Pulmonary artery endothelial cell (primary cell): ENCODE measurements around the gene TRPV6. TPM values are rescaled to one million over a fixed set of nuclear protein-coding genes. Genes with fewer than 3 reads are reported as not detected.

Experiments used
- DNase-seq: peaks from one replicate; pipeline ENCODE4 v3.0.0-alpha.2; 2011; ENCODE audit warnings: low read depth, low spot score
- total RNA-seq: library from RNA; depleted of rRNA; stranded (reverse); fragments of >200 nt; gene quantifications from 2 replicates; pipeline ENCODE4 v1.2.3, GENCODE V29; 2014

TRPV6 gene
- total RNA-seq, 1 donor from 2014 or later: not detected

DNA sequence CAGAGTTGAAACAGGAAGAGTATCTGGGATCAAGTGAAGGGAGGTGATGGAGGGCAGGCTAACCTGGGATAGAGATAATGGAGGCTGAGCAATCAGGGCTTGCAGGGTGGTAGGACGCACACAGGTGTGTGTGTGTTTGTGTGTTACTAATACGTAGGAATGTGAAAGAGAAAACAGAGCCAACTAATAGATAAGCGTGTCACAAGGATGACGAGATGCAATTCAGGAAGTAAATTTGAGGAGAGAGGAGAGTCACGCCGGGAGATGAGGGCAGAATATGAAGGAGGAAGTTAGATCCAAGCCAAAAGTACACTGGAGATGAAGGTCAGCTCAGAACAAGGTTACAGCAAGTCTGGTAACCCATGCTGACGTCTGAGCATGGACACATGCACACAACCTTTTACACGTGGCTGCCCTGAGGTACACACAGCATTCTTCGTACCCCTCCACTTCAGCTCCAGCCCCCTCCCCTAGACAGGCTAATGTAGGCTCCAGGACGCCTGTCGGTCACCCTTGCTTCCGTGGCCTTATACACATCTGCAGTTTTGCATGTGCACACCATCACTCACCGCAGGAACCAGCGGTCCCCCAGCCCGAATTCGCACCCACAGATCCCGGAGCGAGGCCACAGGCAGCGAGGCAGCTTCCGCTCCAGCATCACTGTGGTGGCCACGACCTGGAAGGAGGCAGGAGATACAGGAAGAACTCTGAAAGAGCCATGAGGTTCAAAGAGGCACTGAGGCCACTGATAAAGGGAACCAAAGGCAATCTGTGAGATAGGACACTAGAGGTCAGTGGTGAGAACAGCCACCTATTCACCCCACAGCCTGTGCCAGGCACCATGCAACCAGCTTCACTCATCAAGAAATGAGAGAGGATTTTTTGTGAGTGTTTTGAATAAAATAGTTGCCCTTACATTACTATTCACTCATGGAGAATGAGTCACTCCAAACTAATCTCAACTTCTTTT, 23.7 kb upstream of the TRPV6 start:
- no peak for DNase-seq

GRCh38 chr7:142908290-142908689, 22.7 kb upstream of the TRPV6 start:
- no peak for DNase-seq

DNA sequence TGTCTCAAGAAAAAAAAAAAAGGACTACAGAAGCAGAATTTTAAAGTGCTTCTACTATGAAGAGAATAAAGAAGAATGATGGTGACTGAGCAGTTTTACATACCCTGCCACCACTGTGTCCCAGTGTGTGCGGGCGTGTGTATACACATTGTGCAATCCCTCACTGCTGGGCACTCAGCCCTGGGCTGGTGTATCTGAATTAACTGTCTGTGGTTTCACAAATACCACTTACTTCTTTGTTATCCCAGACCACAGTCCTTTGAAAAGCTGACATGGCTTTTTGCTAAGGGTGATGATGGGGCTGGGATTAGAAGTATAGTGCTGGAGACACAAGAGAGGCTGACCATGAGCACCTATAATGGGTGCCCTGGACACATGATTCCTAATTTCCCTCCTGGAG, 21.1 kb upstream of the TRPV6 start:
- no peak for DNase-seq

DNA sequence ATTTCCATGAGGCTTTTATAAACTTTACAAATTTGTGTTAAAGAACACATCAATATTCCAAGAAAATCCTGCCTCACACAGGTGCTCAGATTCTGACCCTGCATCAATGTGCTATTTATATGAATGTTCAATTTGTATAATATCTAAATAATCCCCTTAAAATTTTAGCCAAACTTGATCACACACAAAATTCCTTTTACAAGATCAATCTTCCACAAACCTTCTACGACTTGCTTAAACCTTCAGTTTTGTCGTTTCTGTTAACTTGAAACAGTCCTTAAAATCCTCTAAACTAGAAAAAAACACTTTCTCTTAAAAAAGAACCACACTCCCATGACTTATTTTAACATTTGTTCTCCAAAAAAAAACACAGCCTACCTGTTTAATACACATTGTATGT, 20.2 kb upstream of the TRPV6 start:
- DNase-seq: no peak

DNA sequence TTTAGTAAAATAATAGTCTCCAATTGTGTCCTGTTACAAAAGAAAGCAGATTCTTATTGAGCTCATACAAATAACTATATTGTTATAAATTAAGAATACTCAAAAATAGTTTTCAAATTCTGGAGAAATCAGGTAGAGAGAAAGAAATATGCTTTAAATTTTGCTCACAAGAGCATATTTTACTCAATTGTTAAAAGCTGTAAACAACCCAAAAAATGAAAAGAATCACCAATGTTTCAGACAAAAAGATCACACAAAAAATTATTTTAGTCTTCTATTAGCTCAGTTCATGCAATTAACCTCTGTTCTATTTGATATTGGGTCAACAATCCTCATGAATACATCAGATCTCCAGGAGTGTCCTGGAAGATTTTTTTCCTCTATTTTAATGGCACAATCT, 18.6 kb upstream of the TRPV6 start:
- DNase-seq: no peak

DNA sequence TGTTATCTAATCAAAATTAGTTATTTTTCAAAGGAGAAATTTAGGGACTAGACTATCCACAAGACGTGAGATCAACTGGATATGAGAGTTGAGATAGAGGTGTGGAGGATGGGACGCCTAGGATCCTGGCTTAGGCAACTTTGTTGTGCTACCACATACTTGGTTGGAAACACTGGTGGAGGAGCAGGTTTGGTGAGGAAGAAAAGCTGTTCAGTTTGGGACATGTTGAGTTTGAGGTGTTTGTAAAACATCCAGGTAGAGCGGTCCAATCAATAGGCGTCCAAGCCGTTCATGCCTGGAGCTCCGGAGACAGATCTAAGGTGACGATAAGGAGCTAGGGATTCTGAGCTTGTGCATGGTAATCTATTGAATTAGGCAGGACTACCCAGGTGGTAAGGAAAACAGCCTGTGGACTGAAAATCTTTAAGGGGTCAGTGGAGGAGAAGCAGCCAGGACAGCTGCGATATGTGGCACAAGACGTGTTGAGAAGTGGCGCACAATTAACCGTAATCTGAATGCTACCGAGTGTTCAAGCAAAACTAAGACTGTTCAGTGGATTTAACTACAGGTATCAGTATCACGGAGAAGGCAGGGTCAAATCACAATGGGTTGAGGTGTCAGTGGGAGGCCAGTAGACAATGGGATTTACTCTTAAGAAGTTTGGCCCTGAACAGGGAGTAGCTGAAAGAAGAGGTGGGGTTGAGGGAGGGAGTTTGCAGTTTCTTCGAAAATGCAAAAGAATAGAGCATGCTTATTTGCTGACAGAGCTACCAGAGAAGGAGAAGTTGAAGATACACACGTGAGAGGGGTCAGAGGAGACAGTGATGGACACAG, 16.1 kb upstream of the TRPV6 start:
- DNase-seq: no peak

DNA sequence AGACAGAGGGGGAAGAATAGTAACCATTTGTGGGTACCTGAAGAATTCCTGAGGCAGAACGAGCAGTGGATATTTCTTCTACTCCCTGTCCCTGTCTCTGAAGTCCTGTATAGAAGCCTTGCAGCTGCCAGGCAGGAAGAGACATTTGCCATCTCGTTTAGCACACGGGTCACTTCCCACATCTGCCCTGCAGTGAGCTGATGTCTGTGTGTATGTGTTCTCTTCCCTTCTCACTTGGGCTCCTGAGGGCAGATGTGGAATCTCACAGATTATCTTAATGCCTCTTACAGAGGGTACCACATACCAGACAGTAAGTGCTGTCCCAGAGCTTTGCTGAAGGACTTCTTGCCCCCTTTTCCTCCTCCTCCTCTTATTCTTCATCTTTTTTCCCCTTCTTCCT, 14.1 kb upstream of the TRPV6 start:
- DNase-seq: no peak

- no peak for DNase-seq
These were observed 13.0 kb upstream of the TRPV6 start for GRCh38 chr7:142898377-142899170.

DNA sequence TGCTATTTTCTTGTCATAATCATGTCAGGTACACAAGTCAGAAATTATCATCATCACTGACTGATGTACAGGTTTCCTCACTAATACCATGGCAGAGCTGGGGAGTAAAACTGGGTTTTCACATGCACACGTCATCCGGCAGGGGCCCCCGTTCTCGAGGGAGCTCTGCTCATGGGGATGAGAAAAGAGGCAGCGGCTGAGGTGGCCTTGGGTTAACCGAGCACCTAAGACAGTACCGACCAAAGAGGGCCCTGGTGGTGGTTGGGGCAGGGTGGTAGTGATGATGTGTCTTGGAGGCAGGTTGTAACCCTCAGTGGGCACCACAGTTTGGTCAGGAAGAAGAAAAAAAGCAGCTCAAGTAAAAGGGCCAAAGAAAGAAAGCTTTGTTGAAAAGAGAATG, 12.1 kb upstream of the TRPV6 start:
- no peak for DNase-seq

DNA sequence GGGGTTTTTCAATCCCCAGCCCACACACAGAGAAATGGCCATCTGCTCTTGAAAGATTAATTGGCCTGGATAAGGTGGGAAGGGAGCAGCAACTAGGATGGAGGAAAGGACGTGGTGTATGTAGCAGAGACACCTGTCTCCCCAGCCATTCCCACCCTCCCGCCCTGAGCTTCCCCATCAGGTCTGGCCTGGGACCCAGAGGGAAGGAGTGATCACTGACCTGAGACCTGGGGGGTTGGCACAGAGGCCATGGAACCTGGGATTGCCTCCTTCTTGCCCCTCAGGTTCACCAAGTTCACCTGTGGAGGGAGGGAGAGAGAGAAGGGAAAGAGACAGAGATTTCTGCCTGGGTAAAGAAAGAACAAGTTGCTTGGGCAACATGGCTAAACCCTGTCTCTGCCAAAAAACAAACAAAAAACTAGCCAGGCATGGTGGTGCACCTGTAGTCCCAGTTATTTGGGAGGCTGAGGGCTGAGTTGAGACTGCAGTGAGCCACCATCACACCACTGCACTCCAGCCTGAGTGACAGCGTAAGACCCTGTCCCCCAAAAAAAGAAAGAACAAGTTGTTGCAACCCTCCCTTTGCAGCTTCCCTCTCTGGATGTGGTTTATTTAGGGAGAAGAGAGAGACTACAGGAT, 11.3 kb upstream of the TRPV6 start:
- DNase-seq: no peak

- DNase-seq: no peak
These were observed 10.6 kb upstream of the TRPV6 start for GRCh38 chr7:142896151-142896550.

GRCh38 chr7:142894985-142895593, 9.5 kb upstream of the TRPV6 start:
- no peak for DNase-seq

DNA sequence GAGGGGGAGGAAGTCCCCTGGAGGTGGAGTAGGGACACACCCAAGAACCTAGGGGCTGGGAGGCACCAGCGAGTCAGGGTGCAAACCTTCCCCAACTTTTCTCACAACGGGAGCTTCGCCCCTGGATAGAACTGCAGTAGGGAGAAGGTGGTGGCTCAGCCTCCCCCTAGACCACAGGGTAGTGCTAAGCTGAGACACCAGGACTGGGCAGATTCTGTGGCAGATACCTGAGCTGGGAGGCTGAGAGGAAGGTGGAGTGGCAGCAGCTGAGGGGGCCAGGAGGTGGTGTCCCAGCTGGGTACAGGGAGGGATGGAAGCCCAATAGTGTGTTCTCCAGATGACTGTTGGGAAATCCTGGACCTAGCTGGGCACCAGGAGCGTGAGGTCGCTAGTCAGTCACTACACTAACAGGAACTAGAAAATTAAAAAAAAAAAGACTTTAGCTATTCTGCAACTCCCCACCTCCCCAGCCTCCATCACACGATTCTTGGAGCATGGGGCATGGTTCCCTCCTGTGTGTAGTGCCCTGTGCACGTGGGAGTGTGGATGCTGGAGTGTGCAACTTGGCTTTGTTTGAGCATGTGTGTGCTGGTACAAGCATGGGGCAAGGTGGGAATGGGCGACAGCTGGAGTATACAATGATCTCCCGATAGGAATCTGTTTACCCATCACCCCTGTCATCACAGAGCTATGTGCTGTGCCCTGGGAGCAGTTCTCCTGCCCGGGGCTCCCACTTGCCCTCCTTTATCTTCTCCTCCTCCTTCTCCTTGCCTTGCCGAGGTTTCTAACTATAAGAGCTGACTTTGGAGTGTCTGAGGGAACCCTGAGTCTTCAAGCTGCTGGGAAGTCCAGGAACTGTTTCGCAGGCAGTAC, 8.8 kb upstream of the TRPV6 start:
- no peak for DNase-seq

- DNase-seq: no peak
These were observed 7.4 kb upstream of the TRPV6 start for GRCh38 chr7:142892951-142893350.

DNA sequence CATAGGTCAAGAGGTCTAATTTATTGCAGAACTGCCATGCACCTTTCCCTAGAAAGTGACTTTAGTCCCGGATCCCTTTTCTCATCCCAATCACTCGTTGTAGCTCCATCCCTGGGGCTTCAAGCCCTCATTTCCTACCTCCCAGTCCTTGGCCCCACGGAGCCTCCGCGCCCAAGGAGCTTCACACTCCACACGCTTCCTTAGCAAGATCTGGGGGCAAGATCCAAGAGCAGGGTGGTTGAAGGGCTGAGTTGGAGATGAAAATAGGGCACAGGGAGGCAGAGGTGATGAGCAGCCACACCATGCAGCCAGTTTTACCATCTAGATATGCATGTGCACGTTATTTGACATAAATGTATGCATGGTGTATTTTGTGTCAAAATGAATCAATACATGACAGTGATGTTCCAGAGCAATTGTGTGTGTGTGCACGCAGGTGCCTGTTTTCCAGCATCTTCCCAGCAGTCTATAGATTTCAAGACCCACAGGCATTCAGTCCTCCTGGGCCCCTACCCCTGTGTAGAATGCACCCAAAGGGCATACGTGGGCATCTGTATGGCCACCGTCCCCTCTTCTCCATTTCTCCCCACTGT, 6.0 kb upstream of the TRPV6 start:
- DNase-seq: no peak

GRCh38 chr7:142890874-142891485, 5.4 kb upstream of the TRPV6 start:
- no peak for DNase-seq

GRCh38 chr7:142889816-142890215, 4.3 kb upstream of the TRPV6 start:
- DNase-seq: no peak

- no peak for DNase-seq
These were observed 1.9 kb upstream of the TRPV6 start for GRCh38 chr7:142887282-142888015.
